Measurements from ENCODE around the gene ATPAF1.
A peak's percentile ranks its signal among the peaks of the same experiment; 100 is the strongest.

The ATPAF1 gene

DNA sequence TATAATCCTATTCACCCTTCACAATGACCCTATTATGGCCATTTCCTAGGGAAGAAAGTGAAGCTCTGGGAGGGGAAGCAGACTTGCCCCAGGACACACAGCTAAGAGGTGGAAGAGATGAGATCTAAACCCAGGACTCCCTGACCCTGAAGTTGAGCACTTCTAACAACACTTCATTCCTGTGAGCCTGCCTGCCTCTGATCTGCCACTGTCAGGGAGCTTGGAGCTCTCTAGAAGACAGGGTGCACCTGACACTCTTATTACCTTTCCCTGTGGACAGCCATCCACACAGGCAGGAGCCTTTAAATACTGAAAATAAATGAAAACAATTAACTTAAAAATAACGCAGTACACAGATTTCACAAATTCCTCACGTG is 64.7 kb downstream of the ATPAF1 start:
- peaks cover 24% of the 10 kb centered on the region for H3K36me3 Mint-ChIP-seq
- H3K4me3 Mint-ChIP-seq, result peak overlapping the region; percentile 90
- peak overlapping the region; percentile 89 for H3K27ac Mint-ChIP-seq
- DNase-seq (ENCODE audit: low spot score in 2 of 2) (no peak), ATAC-seq (no peak)
- peaks cover 66% of the 10 kb centered on the region for H3K4me1 Mint-ChIP-seq
- no peaks in the 10 kb centered on the region for H3K9me3 Mint-ChIP-seq

DNA sequence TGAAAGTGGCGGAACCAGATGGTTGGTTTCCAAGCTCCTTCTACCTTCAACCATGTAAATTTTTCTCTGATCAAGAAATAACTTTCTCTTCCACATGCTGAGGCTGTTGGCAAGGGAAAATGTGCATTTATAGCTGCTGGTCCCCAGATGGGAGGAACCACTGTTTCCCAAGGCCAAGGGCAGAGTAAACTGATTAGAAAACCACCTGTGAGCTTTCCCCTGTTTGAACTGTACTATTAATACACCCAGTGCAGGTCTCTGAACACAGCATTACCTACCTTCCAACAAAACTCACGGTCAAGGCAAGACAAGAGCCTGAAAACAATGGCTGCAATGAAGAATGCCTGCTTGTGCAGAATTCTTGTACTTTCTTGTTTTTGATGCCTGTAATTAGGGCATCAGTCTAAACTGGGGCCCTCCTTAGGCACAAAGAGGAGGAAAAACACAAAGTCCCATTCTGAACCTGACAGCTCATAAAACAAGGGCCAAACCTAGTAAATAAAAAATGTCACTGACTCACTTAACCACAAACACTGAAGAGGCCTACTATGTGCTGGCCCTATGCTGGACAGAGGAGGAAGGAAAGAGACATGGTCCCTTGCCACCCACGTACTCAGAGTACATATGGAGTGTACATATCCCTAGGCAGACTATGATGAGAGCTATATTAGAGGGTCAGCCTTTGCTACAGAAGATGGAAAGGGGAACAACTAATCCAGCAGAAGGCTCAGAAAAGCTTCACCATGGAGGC is 66.7 kb downstream of the ATPAF1 start:
- H3K9me3 Mint-ChIP-seq, result no peaks in the 10 kb centered on the region
- peaks cover 82% of the 10 kb centered on the region for H3K4me1 Mint-ChIP-seq
- peak overlapping the region; percentile 81 for H3K27ac Mint-ChIP-seq
- ATAC-seq (no peak), DNase-seq (ENCODE audit: low spot score in 2 of 2) (no peak)
- peaks cover 20% of the 10 kb centered on the region for H3K36me3 Mint-ChIP-seq
- peak overlapping the region; percentile 8 for H3K4me3 Mint-ChIP-seq

DNA sequence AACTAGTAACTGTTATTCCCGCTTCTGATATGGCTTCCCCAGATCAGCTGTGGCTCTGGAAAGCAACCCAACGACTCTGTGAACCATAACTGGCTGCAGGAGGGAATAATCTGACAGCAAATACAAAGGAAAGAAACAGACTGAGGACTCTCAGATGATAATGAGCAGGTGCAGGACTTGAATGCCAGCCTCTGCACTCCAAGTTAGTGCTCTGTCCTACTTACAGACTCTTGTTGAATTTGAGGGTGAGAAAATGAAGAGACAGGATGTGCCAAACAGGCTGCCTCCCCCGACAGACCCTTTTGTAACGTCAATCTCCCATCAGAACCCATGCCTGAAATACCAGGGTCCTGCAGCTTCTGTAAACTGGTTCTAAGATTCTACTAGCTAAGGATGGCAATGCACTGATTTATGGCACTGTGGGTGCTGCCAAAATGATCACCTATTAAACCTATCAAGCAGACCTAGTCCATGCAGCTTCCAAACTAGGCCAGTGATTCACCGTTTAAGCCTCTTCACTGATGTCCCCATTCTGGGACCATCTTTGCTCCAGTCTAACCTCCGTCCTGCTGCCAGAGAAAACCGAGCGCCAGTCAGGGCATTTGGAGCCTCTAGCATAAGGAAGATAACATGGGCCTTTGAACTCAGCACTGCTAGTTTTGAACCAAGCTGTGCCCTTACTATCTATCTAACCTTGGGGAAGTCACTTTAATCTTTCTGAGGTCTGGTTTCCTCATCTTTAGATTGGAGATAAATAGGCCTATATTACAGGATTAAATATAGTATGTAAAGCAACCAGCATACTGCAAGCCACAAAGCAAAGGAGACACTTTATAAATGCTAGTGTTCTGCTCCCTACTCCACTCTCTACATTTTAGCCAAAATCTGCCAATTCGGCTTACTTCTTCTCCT is 68.8 kb downstream of the ATPAF1 start:
- Mint-ChIP-seq H3K4me1 (peaks cover 83% of the 10 kb centered on the region), H3K36me3 (peaks cover 16% of the 10 kb centered on the region), H3K9me3 (no peaks in the 10 kb centered on the region), H3K27ac (peak overlapping the region; percentile 81), H3K4me3 (peak overlapping the region; percentile 18)
- ATAC-seq (no peak), DNase-seq (ENCODE audit: low spot score in 2 of 2) (no peak)

- H3K4me1 Mint-ChIP-seq, result peaks cover 84% of the 10 kb centered on the region
- peaks cover 34% of the 10 kb centered on the region for H3K36me3 Mint-ChIP-seq
- no peak overlapping the region for H3K4me3 Mint-ChIP-seq
- ATAC-seq, result no peak
- H3K27ac Mint-ChIP-seq, result peak overlapping the region; percentile 56
- H3K9me3 Mint-ChIP-seq, result no peaks in the 10 kb centered on the region
- no peak for DNase-seq (ENCODE audit: low spot score in 2 of 2)
These were observed 71.3 kb downstream of the ATPAF1 start for GRCh38 chr1:46596846-46597245.

DNA sequence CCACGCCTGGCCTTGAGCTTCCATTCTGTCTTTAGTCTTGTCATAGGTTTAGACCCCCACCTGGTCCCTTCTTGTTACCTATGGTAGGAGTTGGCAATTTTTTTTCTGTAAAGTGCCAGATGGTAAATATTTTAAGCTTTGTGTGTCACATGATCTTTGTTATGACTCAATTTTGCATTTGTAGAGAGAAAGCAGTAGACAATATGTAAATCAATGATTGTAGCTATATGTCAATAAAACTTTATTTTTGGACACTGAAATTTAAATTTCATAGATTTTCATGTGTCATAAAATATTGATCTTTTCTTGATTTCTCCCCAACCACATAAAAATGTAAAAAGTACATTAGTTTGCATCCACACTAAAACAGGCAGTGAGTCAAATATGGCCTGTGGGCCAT is 72.1 kb downstream of the ATPAF1 start:
- DNase-seq (ENCODE audit: low spot score in 2 of 2) (no peak), ATAC-seq (no peak)
- Mint-ChIP-seq H3K36me3 (peaks cover 42% of the 10 kb centered on the region), H3K4me3 (no peak overlapping the region), H3K9me3 (no peaks in the 10 kb centered on the region), H3K4me1 (peaks cover 81% of the 10 kb centered on the region), H3K27ac (peak overlapping the region; percentile 56)

- H3K36me3 Mint-ChIP-seq, result peaks cover 51% of the 10 kb centered on the region
- H3K4me3 Mint-ChIP-seq, result peak overlapping the region; percentile 30
- no peaks in the 10 kb centered on the region for H3K9me3 Mint-ChIP-seq
- H3K27ac Mint-ChIP-seq, result peak overlapping the region; percentile 56
- ATAC-seq (no peak), DNase-seq (ENCODE audit: low spot score in 2 of 2) (no peak)
- H3K4me1 Mint-ChIP-seq, result peaks cover 78% of the 10 kb centered on the region
These were observed 73.0 kb downstream of the ATPAF1 start for GRCh38 chr1:46595127-46595526.

DNA sequence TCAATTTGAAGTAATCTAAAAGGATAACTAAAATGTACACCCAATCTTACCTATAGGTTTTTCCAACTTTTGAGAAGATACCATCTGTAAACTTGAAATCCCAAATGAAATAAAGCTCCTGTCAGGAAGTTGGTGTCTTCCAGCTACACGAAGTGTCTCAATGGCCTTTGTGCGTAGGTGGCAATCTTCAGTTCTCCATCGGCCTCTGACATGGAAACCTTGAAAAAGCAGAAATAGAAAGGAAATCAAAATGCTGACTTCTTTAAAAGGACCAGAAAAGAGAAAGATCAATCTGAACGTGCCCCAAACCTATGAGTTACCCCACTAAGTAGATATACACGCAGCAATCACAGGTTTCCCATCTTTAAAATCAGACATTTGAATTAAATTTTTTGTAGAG is 74.1 kb downstream of the ATPAF1 start:
- ATAC-seq (no peak), DNase-seq (ENCODE audit: low spot score in 2 of 2) (no peak)
- H3K9me3 Mint-ChIP-seq, result no peaks in the 10 kb centered on the region
- peaks cover 62% of the 10 kb centered on the region for H3K36me3 Mint-ChIP-seq
- no peak overlapping the region for H3K4me3 Mint-ChIP-seq
- peaks cover 77% of the 10 kb centered on the region for H3K4me1 Mint-ChIP-seq
- H3K27ac Mint-ChIP-seq, result peak overlapping the region; percentile 50

- ATAC-seq (peak; percentile 92), DNase-seq (ENCODE audit: low spot score in 2 of 2) (no peak)
- Mint-ChIP-seq H3K4me1 (peaks cover 68% of the 10 kb centered on the region), H3K36me3 (peaks cover 74% of the 10 kb centered on the region), H3K4me3 (no peak overlapping the region), H3K9me3 (no peaks in the 10 kb centered on the region), H3K27ac (peak overlapping the region; percentile 87)
These were observed 75.3 kb downstream of the ATPAF1 start for GRCh38 chr1:46592823-46593222.

DNA sequence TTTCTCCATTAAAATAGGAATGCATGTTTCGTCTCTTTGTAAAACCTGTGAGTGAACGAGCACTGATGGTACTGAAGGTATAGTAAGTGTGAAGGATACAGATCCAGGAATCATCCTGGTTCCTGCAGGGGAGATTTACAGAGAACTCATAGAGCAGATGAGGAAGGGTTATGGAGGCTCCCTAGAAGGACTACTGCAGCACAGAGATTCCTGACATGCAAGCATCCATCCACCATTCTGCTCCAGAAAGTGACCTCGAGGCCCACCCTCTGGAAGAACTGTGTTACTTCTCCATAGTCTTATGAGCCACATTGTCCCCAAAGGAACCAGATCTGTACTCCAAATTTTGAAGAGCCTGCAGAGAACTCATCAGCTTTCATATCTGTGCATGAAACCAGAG is 78.6 kb downstream of the ATPAF1 start:
- Mint-ChIP-seq H3K9me3 (no peaks in the 10 kb centered on the region), H3K4me3 (no peak overlapping the region)
- no peak for ATAC-seq

GRCh38 chr1:46587069-46587468 is 81.1 kb downstream of the ATPAF1 start:
- DNase-seq (ENCODE audit: low spot score in 2 of 2) (no peak), ATAC-seq (no peak)
- Mint-ChIP-seq H3K4me1 (peaks cover 41% of the 10 kb centered on the region), H3K36me3 (peaks cover 99% of the 10 kb centered on the region), H3K4me3 (no peak overlapping the region), H3K27ac (no peak overlapping the region), H3K9me3 (no peaks in the 10 kb centered on the region)

More for the DNA sequence above, 78.6 kb downstream of the ATPAF1 start:
- no peak for DNase-seq (ENCODE audit: low spot score in 2 of 2)
- peaks cover 40% of the 10 kb centered on the region for H3K4me1 Mint-ChIP-seq
- peaks cover 100% of the 10 kb centered on the region for H3K36me3 Mint-ChIP-seq
- H3K27ac Mint-ChIP-seq, result peak overlapping the region; percentile 45

- H3K9me3 Mint-ChIP-seq, result no peaks in the 10 kb centered on the region
- peak overlapping the region; percentile 18 for H3K27ac Mint-ChIP-seq
- no peak for ATAC-seq
- H3K36me3 Mint-ChIP-seq, result peaks cover 99% of the 10 kb centered on the region
- peaks cover 49% of the 10 kb centered on the region for H3K4me1 Mint-ChIP-seq
- no peak overlapping the region for H3K4me3 Mint-ChIP-seq
- no peak for DNase-seq (ENCODE audit: low spot score in 2 of 2)
These were observed 82.7 kb downstream of the ATPAF1 start for GRCh38 chr1:46585312-46585938.

DNA sequence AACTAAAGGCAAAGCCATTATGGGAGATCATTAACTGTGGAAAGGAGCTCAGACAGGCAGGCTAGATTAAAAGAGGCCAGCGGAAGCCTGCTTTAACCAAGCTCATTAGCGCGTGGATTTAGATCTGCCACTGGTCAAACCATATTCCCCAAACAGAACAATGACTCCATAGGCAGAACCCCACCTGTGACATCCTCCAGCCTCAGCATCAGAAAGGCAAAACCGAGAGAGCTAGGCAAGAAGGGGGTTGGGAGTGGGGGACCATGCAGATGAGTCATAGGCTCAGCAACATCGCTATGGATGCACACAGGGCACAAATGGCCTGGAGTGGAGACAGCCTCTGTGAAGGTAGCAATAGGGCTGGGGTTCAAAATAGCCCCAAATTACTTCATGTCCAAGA is 84.7 kb downstream of the ATPAF1 start:
- H3K9me3 Mint-ChIP-seq, result no peaks in the 10 kb centered on the region
- DNase-seq (ENCODE audit: low spot score in 2 of 2) (no peak), ATAC-seq (no peak)
- peak overlapping the region; percentile 88 for H3K27ac Mint-ChIP-seq
- H3K4me1 Mint-ChIP-seq, result peaks cover 36% of the 10 kb centered on the region
- no peak overlapping the region for H3K4me3 Mint-ChIP-seq
- peaks cover 97% of the 10 kb centered on the region for H3K36me3 Mint-ChIP-seq

DNA sequence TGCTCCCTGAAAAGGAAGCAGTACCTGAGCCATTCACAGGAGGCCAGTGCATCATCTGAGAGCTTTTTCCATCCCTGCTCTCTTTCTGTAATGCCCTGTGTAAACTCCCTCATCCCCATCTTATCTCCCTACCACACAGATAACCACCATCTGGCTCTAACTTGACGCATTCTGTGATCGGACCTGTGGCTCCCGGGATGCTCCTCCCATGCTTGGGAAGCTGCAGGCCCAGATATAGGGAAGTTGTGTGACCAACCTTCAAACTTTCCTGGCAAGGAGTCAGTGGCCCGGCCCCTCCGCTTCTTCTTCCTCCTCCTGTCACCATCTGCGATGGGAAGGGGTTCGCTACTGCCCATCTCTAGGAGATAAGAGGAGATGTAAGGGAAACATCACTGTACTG is 85.2 kb downstream of the ATPAF1 start:
- peak overlapping the region; percentile 88 for H3K27ac Mint-ChIP-seq

More for the DNA sequence above, 85.2 kb downstream of the ATPAF1 start:
- Mint-ChIP-seq H3K9me3 (no peaks in the 10 kb centered on the region), H3K4me3 (peak overlapping the region; percentile 4), H3K4me1 (peaks cover 38% of the 10 kb centered on the region), H3K36me3 (peaks cover 97% of the 10 kb centered on the region)
- ATAC-seq, result no peak
- DNase-seq (ENCODE audit: low spot score in 2 of 2), result no peak
